Trophoblast cell (in vitro differentiated cells and primary cell): ENCODE measurements around the gene MARCO.
A peak's percentile ranks its signal among the peaks of the same experiment; 100 is the strongest.

Experiments
- DNase-seq, 2 donors: peaks; one replicate each; pipeline ENCODE4 v3.0.0-alpha.2; 2016
- H2AFZ ChIP-seq: 2 replicates; pipeline ENCODE4 v1.6.1; 2013; ENCODE audit warnings: low read length, moderate library complexity, mild to moderate bottlenecking; ENCODE audit not compliant: insufficient read depth, poor library complexity
- H2AK5ac ChIP-seq: 2 replicates; pipeline ENCODE4 v1.6.1; 2013; ENCODE audit warnings: mild to moderate bottlenecking, low read length
- H2BK120ac ChIP-seq: 2 replicates; pipeline ENCODE4 v1.6.1; 2013; ENCODE audit warnings: low read length, mild to moderate bottlenecking, moderate library complexity; ENCODE audit not compliant: insufficient read depth, poor library complexity
- H2BK12ac ChIP-seq: 2 replicates; pipeline ENCODE4 v1.6.1; 2013; ENCODE audit warnings: mild to moderate bottlenecking, low read length, moderate library complexity
- H2BK5ac ChIP-seq: 2 replicates; pipeline ENCODE4 v1.6.1; 2013; ENCODE audit warnings: low read length, low read depth, moderate library complexity, mild to moderate bottlenecking; ENCODE audit not compliant: poor library complexity
- H3K14ac ChIP-seq: 2 replicates; pipeline ENCODE4 v1.6.1; 2013; ENCODE audit warnings: mild to moderate bottlenecking, low read length
- H3K18ac ChIP-seq: 2 replicates; pipeline ENCODE4 v1.6.1; 2013; ENCODE audit warnings: mild to moderate bottlenecking, low read length
- H3K23ac ChIP-seq: 2 replicates; pipeline ENCODE4 v1.6.1; 2013; ENCODE audit warnings: low read length
- H3K27ac ChIP-seq: 2 replicates; pipeline ENCODE4 v1.5.1; 2013; ENCODE audit warnings: low read depth, mild to moderate bottlenecking, inconsistent platforms, low read length, moderate library complexity
- H3K27me3 ChIP-seq: 2 replicates; pipeline ENCODE4 v1.6.1; 2013; ENCODE audit warnings: inconsistent platforms, mild to moderate bottlenecking, low read length, moderate library complexity; ENCODE audit not compliant: insufficient read depth
- H3K36me3 ChIP-seq, 2 experiments: 1 replicate in 1 of 2; 2 replicates in 1 of 2; pipeline ENCODE4 v1.6.1; 2013; ENCODE audit warnings: low read length in 2 of 2, mild to moderate bottlenecking in 2 of 2, moderate library complexity in 1 of 2; ENCODE audit not compliant: insufficient read depth in 2 of 2, control insufficient read depth in 1 of 2
- H3K4ac ChIP-seq: 2 replicates; pipeline ENCODE4 v1.6.1; 2013; ENCODE audit warnings: low read depth, mild to moderate bottlenecking, low read length, moderate library complexity
- H3K4me1 ChIP-seq, 2 experiments: 1 replicate in 1 of 2; 2 replicates in 1 of 2; pipeline ENCODE4 v1.6.1; 2013; ENCODE audit warnings: low read length in 2 of 2, mild to moderate bottlenecking in 2 of 2, moderate library complexity in 1 of 2; ENCODE audit not compliant: insufficient read depth in 2 of 2, control insufficient read depth in 1 of 2
- H3K4me2 ChIP-seq: 2 replicates; pipeline ENCODE4 v1.6.1; 2013; ENCODE audit warnings: inconsistent platforms, mild to moderate bottlenecking, low read length, moderate library complexity
- H3K4me3 ChIP-seq: 2 replicates; pipeline ENCODE4 v1.5.1; 2013; ENCODE audit warnings: mild to moderate bottlenecking, low read depth, low read length, inconsistent platforms
- H3K79me1 ChIP-seq: one replicate; pipeline ENCODE4 v1.6.1; 2013; ENCODE audit warnings: low read length
- H3K79me2 ChIP-seq: 2 replicates; pipeline ENCODE4 v1.6.1; 2013; ENCODE audit warnings: low read length, mild to moderate bottlenecking; ENCODE audit not compliant: control insufficient read depth, insufficient read depth, poor library complexity
- H3K9ac ChIP-seq: 2 replicates; pipeline ENCODE4 v1.6.1; 2013; ENCODE audit warnings: mild to moderate bottlenecking, low read length
- H3K9me3 ChIP-seq: 2 replicates; pipeline ENCODE4 v1.6.1; 2013; ENCODE audit warnings: low read depth, mild to moderate bottlenecking, control low read depth, inconsistent platforms, low read length; ENCODE audit not compliant: insufficient read depth
- H4K12ac ChIP-seq: 2 replicates; pipeline ENCODE4 v1.6.1; 2013; ENCODE audit warnings: low read depth, mild to moderate bottlenecking, low read length, moderate library complexity
- H4K8ac ChIP-seq: 2 replicates; pipeline ENCODE4 v1.6.1; 2013; ENCODE audit warnings: low read depth, mild to moderate bottlenecking, low read length, moderate library complexity
- H4K91ac ChIP-seq: one replicate; pipeline ENCODE4 v1.6.1; 2013; ENCODE audit warnings: low read depth, mild to moderate bottlenecking, low read length, moderate library complexity
- WGBS: extraction: QIAGEN DNeasy Blood & Tissue Kit; methylation state at CpG from one replicate; pipeline ENCODE4 v1.1.7; 2013; ENCODE audit warnings: missing lambda C conversion rate; ENCODE audit not compliant: insufficient read length, insufficient coverage; ENCODE audit errors: extremely low coverage; 5-methylcytosine and 5-hydroxymethylcytosine counted together

Gene MARCO

DNA sequence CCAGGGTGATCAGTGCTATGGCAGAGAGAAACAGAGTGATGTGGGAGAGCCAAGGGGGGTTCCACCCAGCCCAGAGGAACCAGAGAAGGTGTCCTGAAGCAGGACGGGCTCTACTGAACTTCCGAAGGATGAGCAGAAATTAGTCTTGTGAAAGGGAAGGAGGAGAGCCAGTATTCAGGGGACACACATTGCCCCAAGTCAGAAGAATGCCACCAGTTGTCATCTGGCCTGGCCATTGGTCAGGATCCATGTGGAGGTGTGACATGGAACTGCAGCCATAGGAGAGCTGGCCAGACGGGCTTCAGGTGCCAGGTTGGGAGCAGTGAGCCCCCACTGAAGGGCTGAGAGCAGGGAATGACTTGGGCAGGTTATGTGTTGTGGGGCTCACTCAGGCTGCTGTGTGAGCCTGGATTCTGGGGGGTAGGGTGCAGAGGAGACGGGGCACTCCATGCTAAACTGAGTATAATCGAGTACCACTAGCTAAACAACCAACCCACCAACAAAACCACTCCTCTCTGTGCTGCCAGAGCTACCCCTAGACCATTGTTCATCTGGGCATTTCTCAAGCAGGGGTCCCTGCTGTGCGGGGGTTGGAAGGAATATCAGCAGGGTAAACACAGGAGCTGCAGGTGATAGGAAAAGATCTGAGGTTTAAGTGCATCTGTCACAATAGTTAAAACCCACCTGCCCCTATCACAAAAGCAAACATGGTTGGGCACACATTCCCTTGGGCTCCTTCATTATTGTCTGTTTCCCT is 25.3 kb downstream of the MARCO start:
- H2BK12ac ChIP-seq: no peak overlapping the region
- no peaks in the 10 kb centered on the region for H3K79me2 ChIP-seq
- H2BK5ac ChIP-seq: no peak overlapping the region
- no peak overlapping the region for H3K4ac ChIP-seq
- no peak overlapping the region for H3K23ac ChIP-seq
- H3K27ac ChIP-seq: no peak overlapping the region
- no peak overlapping the region for H4K91ac ChIP-seq
- H3K79me1 ChIP-seq: no peaks in the 10 kb centered on the region
- no peaks in the 10 kb centered on the region for H3K36me3 ChIP-seq
- H4K8ac ChIP-seq: no peak overlapping the region
- peaks cover 4% of the 10 kb centered on the region for H3K9me3 ChIP-seq
- no peak for DNase-seq
- WGBS: no CpG with 5 or more reads among the region's 6 CpGs
- H3K14ac ChIP-seq: no peak overlapping the region
- no peak overlapping the region for H2AFZ ChIP-seq
- no peak overlapping the region for H3K4me2 ChIP-seq
- no peak overlapping the region for H3K4me3 ChIP-seq
- H3K18ac ChIP-seq: no peak overlapping the region
- H3K9ac ChIP-seq: no peak overlapping the region
- H3K27me3 ChIP-seq: no peaks in the 10 kb centered on the region
- no peak overlapping the region for H2AK5ac ChIP-seq
- peaks cover 10% of the 10 kb centered on the region in 2 experiments for H3K4me1 ChIP-seq
- H4K12ac ChIP-seq: no peak overlapping the region
- H2BK120ac ChIP-seq: no peak overlapping the region

DNA sequence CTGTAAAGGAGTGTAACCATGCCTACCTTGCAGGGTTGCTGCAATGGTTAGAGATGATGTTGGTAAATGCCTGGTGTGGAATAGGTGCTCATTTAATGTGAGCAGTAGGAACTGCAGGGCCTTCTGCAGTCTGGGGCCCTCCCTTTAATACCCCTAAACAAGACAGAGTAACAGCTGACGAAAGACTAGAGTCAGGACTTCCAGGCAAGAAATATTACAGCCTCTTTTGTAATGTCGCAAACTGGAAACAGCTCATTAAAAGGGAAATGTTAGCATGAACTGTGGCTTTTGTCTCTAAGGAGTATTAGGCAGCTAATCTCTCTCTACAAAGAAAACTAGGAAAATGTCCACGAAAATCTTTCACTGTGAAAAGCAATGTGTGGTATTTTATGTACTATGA is 26.0 kb downstream of the MARCO start:
- no peaks in the 10 kb centered on the region for H3K27me3 ChIP-seq
- H2BK5ac ChIP-seq: no peak overlapping the region
- H3K9ac ChIP-seq: no peak overlapping the region
- H3K9me3 ChIP-seq: peaks cover 4% of the 10 kb centered on the region
- no peak overlapping the region for H2BK120ac ChIP-seq
- H3K27ac ChIP-seq: no peak overlapping the region
- no CpG with 5 or more reads among the region's 3 CpGs for WGBS
- H3K14ac ChIP-seq: no peak overlapping the region
- no peak overlapping the region for H4K91ac ChIP-seq
- H3K79me1 ChIP-seq: no peaks in the 10 kb centered on the region
- no peak overlapping the region for H2AK5ac ChIP-seq
- no peak overlapping the region for H4K12ac ChIP-seq
- H3K18ac ChIP-seq: no peak overlapping the region
- no peaks in the 10 kb centered on the region for H3K79me2 ChIP-seq
- no peak for DNase-seq
- H2BK12ac ChIP-seq: no peak overlapping the region
- H3K4ac ChIP-seq: no peak overlapping the region
- no peak overlapping the region for H2AFZ ChIP-seq
- no peak overlapping the region for H3K4me2 ChIP-seq
- H3K4me3 ChIP-seq: no peak overlapping the region
- no peaks in the 10 kb centered on the region for H3K36me3 ChIP-seq
- no peak overlapping the region for H4K8ac ChIP-seq
- no peak overlapping the region for H3K23ac ChIP-seq
- peaks cover 10% of the 10 kb centered on the region in 2 experiments for H3K4me1 ChIP-seq

DNA sequence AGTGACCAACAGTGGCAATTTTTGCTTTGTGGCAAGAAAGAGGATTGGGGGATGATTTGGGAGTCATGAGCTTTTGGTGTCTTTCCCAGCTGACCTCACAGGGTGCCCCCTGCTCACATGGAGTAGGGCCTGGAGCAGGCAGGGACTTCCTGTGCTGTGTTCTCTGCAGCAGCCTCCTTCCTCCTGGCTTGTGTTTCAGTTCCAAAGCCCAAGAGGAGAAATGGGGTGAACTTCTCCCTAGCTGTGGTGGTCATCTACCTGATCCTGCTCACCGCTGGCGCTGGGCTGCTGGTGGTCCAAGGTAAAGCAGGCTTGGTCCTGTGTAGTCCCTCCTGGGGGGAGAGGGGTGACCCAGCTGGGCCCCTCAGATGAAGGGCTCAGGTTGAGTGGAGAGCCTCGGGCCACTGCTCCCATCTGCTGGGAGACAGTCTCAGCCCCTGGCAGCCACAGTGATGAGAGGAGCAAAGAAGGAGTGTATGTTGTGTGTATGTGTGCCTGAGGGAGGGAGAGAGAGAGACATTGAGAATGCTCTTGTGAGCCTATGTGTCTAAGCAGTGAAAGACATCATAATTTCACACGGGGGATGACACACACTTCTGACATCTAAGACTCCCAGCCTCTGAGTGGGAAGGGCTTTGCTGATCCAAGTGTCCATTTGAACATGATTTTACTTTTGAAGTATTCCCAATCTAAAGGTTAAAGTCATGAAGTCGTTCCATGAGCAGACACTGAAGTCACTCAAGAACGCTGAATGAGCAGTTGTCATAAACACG is 27.2 kb downstream of the MARCO start:
- Histone ChIP-seq H3K4ac (no peak overlapping the region), H4K12ac (no peak overlapping the region), H3K14ac (no peak overlapping the region), H3K79me2 (no peaks in the 10 kb centered on the region), H3K18ac (no peak overlapping the region), H3K36me3 (no peaks in the 10 kb centered on the region), H3K4me2 (no peak overlapping the region), H3K9ac (no peak overlapping the region), H2BK5ac (no peak overlapping the region), H4K91ac (no peak overlapping the region), H2AK5ac (no peak overlapping the region), H3K79me1 (no peaks in the 10 kb centered on the region), H3K4me3 (no peak overlapping the region), H3K9me3 (peaks cover 4% of the 10 kb centered on the region), H4K8ac (no peak overlapping the region), H3K4me1 (peaks cover 10% of the 10 kb centered on the region in 2 experiments), H2BK12ac (no peak overlapping the region), H3K27me3 (no peaks in the 10 kb centered on the region), H2AFZ (no peak overlapping the region), H3K23ac (no peak overlapping the region), H2BK120ac (no peak overlapping the region), H3K27ac (no peak overlapping the region)
- peak; percentile 63 to 68 for DNase-seq
- no CpG with 5 or more reads among the region's 7 CpGs for WGBS

DNA sequence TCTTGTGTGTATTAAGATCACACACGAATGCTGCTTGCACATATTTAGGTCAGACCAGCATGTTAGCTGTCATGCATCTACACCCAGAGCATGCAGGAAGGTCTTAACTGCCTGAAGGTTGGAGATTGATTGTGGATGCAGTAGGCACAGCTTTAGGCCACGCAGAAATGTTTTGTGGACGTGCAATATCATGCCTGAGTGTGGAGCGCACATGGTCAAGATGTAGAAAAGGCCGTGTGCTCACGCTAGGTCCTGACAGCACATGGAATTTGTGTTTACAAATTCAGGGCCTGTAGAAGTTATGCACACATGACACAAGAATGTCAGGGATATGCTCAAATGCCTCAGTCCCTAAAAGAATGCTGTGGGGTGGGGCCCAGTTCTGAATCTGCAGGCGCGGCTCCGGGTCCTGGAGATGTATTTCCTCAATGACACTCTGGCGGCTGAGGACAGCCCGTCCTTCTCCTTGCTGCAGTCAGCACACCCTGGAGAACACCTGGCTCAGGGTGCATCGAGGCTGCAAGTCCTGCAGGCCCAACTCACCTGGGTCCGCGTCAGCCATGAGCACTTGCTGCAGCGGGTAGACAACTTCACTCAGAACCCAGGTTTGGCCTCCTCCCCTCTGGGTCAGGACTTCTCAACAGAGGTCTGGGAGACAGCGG is 27.9 kb downstream of the MARCO start:
- Histone ChIP-seq H4K91ac (no peak overlapping the region), H3K4ac (no peak overlapping the region), H2AFZ (no peak overlapping the region), H3K4me2 (no peak overlapping the region), H3K4me3 (no peak overlapping the region), H3K79me2 (no peaks in the 10 kb centered on the region), H2BK120ac (no peak overlapping the region), H4K12ac (no peak overlapping the region), H3K18ac (no peak overlapping the region), H3K27me3 (no peaks in the 10 kb centered on the region), H3K9me3 (peaks cover 4% of the 10 kb centered on the region), H3K9ac (no peak overlapping the region), H3K27ac (no peak overlapping the region), H3K23ac (no peak overlapping the region), H3K14ac (no peak overlapping the region), H2BK5ac (no peak overlapping the region), H4K8ac (no peak overlapping the region), H3K36me3 (no peaks in the 10 kb centered on the region), H3K79me1 (no peaks in the 10 kb centered on the region), H3K4me1 (peaks cover 10% of the 10 kb centered on the region in 2 experiments), H2AK5ac (no peak overlapping the region), H2BK12ac (no peak overlapping the region)
- no CpG with 5 or more reads among the region's 16 CpGs for WGBS
- peak; percentile 76 to 87 for DNase-seq
